ENCODE data around the gene PTPRN.
"Not testable (repeated sequence)": the region's sequence is repeated elsewhere in the genome, so short reads cannot be mapped to it uniquely, and the experiment has no call there.

PTPRN gene

GRCh38 chr2:219266886-219267285, 42.3 kb downstream of the PTPRN start:
- DNase-seq: no peak

GRCh38 chr2:219266232-219266631, 43.0 kb downstream of the PTPRN start:
- no peak for DNase-seq

- no peak for DNase-seq
Measured at GRCh38 chr2:219261024-219261855, 48.0 kb downstream of the PTPRN start.

- not testable (repeated sequence) for DNase-seq
Measured at GRCh38 chr2:219258942-219259341, 50.3 kb downstream of the PTPRN start.

- DNase-seq: peak; percentile 51
Measured at GRCh38 chr2:219254590-219255201, 54.5 kb downstream of the PTPRN start.

- peak; percentile 92 for DNase-seq
Measured at GRCh38 chr2:219253753-219254589, 55.2 kb downstream of the PTPRN start, which contains the start of gene TUBA4A. Gene TUBA4A (minus strand): TSS chr2:219253918. CDS start chr2:219253858, 60 bp downstream.

GRCh38 chr2:219252900-219253752, 56.1 kb downstream of the PTPRN start, which contains the start of gene TUBA4B:
Gene TUBA4B (plus strand): TSS chr2:219253243. CDS start chr2:219253408, 165 bp downstream.
- peak; percentile 65 for DNase-seq

- no peak for DNase-seq
Measured at GRCh38 chr2:219252570-219252899, 56.7 kb downstream of the PTPRN start.

- peak; percentile 46 for DNase-seq
Measured at GRCh38 chr2:219252084-219252483, 57.1 kb downstream of the PTPRN start.

GRCh38 chr2:219251656-219252055, 57.5 kb downstream of the PTPRN start:
- no peak for DNase-seq

GRCh38 chr2:219250049-219250781, 59.0 kb downstream of the PTPRN start:
- no peak for DNase-seq

GRCh38 chr2:219249203-219249980, 59.8 kb downstream of the PTPRN start:
- DNase-seq: peak; percentile 51

GRCh38 chr2:219248845-219249202, 60.4 kb downstream of the PTPRN start:
- DNase-seq: no peak

- DNase-seq: peak; percentile 70
Measured at GRCh38 chr2:219247678-219248642, 61.2 kb downstream of the PTPRN start.

GRCh38 chr2:219246559-219246958, 62.6 kb downstream of the PTPRN start:
- no peak for DNase-seq

GRCh38 chr2:219245899-219246230, 63.3 kb downstream of the PTPRN start:
- peak; percentile 40 for DNase-seq

- DNase-seq: peak; percentile 93
Measured at GRCh38 chr2:219245148-219245898, 63.9 kb downstream of the PTPRN start, which contains the start of the genes GLB1L and STK16. Gene GLB1L (minus strand): TSS chr2:219245444. CDS start chr2:219243573, 1,871 bp downstream. Gene STK16 (plus strand): TSS chr2:219245479. CDS start chr2:219246000, 521 bp downstream.

GRCh38 chr2:219244789-219245147, 64.4 kb downstream of the PTPRN start:
- DNase-seq: no peak

- no peak for DNase-seq
Measured at GRCh38 chr2:219243291-219243761, 65.9 kb downstream of the PTPRN start.
